ENCODE data around the gene PTPN1. TPM values are rescaled to one million over a fixed set of nuclear protein-coding genes. Genes with fewer than 3 reads are reported as not detected.
"Not testable (repeated sequence)": the region's sequence is repeated elsewhere in the genome, so short reads cannot be mapped to it uniquely, and the experiment has no call there.

The PTPN1 gene
- total and polyA plus RNA-seq, 4 donors, result 5.8 to 10.6 (median 9.7) TPM

DNA sequence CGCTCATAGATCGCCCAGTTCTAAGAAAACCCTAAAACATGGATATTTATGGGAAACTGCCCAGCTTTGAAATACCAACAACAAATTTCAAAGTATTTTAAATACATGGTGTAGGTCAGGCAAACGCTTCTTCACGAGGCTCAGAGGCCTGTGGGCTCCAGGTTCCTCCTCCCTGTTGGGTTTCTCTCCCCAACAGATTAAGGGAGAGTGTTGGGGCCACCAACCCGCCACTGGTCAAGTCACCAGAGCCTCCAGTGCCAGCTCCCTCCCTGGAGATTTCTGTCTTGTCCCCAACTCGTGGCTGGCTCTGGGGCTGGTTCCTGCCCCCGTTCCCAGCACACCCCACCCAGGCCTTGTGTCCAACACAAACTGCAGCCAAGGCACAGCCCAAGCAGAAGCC lies 87.9 kb downstream of the PTPN1 start:
- Histone ChIP-seq H3K27ac (ENCODE audit: low read depth in 1 of 2, low read length in 2 of 2) (no peak overlapping the region), H3K9ac (ENCODE audit: low read depth in 1 of 2, low read length in 2 of 2) (no peak overlapping the region), H3K4me3 (ENCODE audit: low read depth in 1 of 3, low read length in 3 of 3) (no peak overlapping the region), H3K4me1 (ENCODE audit: control insufficient read depth in 4 of 4, insufficient read depth in 4 of 4, low read length in 3 of 4) (peaks cover 0 to 7% (median 1%) of the 10 kb centered on the region in 4 donors), H3K9me3 (ENCODE audit: control insufficient read depth in 4 of 4, low read length in 3 of 4) (no peaks in the 10 kb centered on the region), H3K27me3 (ENCODE audit: control insufficient read depth in 4 of 4, insufficient read depth in 4 of 4, low read length in 3 of 4) (no peaks in the 10 kb centered on the region), H3K36me3 (ENCODE audit: control insufficient read depth in 4 of 4, insufficient read depth in 3 of 4, low read depth in 1 of 4, low read length in 3 of 4) (peaks cover 0 to 3% (median 0%) of the 10 kb centered on the region in 4 donors)
- no peak for TF ChIP-seq ATF3 (IDR thresholded peaks at IDR 0.05)
- no peak for DNase-seq (ENCODE audit: low spot score)
- 92% methylated on average over 7 of the region's 7 CpGs for WGBS

DNA sequence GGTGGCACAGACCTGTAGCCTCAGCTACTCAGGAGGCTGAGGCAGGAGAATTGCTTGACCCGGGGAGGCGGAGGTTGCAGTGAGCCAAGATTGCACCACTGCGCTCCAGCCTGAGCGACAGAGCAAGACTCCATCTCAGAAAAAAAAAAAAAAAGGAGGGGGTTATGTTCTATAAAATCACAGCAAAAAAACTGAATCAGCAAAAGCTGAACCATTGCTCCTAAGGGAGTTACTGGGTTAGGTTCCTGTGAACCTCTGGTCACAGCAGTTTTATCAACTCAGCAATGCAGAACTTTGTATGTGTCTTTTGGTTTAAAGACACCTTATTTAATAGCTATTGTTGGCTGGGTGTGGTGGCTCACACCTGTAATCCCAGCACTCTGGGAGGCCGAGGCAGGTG lies 88.6 kb downstream of the PTPN1 start:
- not testable (repeated sequence) for H3K36me3 ChIP-seq (ENCODE audit: control insufficient read depth in 4 of 4, insufficient read depth in 3 of 4, low read depth in 1 of 4, low read length in 3 of 4); H3K4me3 ChIP-seq (ENCODE audit: low read depth in 1 of 3, low read length in 3 of 3)
- WGBS, result 96% methylated on average over 5 of the region's 5 CpGs

DNA sequence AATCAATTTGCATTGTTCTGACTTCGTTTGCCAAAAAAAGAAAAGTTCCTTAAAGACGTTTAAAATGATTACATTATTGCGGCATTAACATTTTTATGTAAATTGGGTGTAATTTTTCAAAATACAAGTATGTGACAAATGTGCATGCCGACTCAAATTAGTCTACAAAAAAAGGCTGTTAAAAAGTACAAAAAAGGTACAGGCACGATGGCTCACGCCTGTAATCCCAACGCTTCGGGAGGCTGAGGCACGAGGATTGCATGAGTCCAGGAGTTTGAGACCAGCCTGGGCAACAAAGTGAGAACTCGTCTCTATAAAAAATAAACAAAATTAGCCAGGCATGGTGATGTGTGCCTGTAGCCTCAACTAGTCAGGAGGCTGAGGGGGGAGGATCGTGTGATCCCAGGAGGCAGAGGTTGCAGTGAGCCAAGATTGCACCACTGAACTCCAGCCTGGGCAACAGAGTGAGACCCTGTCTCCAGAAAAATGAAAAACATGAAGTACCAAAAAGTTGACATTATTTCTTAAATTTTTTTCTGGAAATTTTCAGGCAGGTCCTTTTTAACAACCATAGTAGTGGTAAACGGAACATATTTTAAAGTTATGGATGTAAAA lies 90.2 kb downstream of the PTPN1 start:
- WGBS, result 87% methylated on average over 12 of the region's 12 CpGs
- no peak overlapping the region for H3K9ac ChIP-seq (ENCODE audit: low read depth in 1 of 2, low read length in 2 of 2)
- peaks cover 0 to 3% (median 0%) of the 10 kb centered on the region in 4 donors for H3K36me3 ChIP-seq (ENCODE audit: control insufficient read depth in 4 of 4, insufficient read depth in 3 of 4, low read depth in 1 of 4, low read length in 3 of 4)
- TF ChIP-seq TAF1 (conservative IDR thresholded peaks at IDR 0.05), result no peak
- no peak for TF ChIP-seq HNF4G (IDR thresholded peaks at IDR 0.05)
- no peak for TF ChIP-seq YY1 (IDR thresholded peaks at IDR 0.05)
- TF ChIP-seq HNF4A (conservative IDR thresholded peaks at IDR 0.05), result no peak
- no peaks in the 10 kb centered on the region for H3K27me3 ChIP-seq (ENCODE audit: control insufficient read depth in 4 of 4, insufficient read depth in 4 of 4, low read length in 3 of 4)
- peaks cover 0 to 7% (median 1%) of the 10 kb centered on the region in 4 donors for H3K4me1 ChIP-seq (ENCODE audit: control insufficient read depth in 4 of 4, insufficient read depth in 4 of 4, low read length in 3 of 4)
- no peak for DNase-seq (ENCODE audit: low spot score)
- H3K9me3 ChIP-seq (ENCODE audit: control insufficient read depth in 4 of 4, low read length in 3 of 4), result no peaks in the 10 kb centered on the region
- no peak overlapping the region for H3K27ac ChIP-seq (ENCODE audit: low read depth in 1 of 2, low read length in 2 of 2)
- H3K4me3 ChIP-seq (ENCODE audit: low read depth in 1 of 3, low read length in 3 of 3), result no peak overlapping the region

More for the DNA sequence above, 88.6 kb downstream of the PTPN1 start:
- H3K4me1 ChIP-seq (ENCODE audit: control insufficient read depth in 4 of 4, insufficient read depth in 4 of 4, low read length in 3 of 4); H3K9ac ChIP-seq (ENCODE audit: low read depth in 1 of 2, low read length in 2 of 2); H3K27ac ChIP-seq (ENCODE audit: low read depth in 1 of 2, low read length in 2 of 2); DNase-seq (ENCODE audit: low spot score); H3K9me3 ChIP-seq (ENCODE audit: control insufficient read depth in 4 of 4, low read length in 3 of 4); H3K27me3 ChIP-seq (ENCODE audit: control insufficient read depth in 4 of 4, insufficient read depth in 4 of 4, low read length in 3 of 4): not testable (repeated sequence)

DNA sequence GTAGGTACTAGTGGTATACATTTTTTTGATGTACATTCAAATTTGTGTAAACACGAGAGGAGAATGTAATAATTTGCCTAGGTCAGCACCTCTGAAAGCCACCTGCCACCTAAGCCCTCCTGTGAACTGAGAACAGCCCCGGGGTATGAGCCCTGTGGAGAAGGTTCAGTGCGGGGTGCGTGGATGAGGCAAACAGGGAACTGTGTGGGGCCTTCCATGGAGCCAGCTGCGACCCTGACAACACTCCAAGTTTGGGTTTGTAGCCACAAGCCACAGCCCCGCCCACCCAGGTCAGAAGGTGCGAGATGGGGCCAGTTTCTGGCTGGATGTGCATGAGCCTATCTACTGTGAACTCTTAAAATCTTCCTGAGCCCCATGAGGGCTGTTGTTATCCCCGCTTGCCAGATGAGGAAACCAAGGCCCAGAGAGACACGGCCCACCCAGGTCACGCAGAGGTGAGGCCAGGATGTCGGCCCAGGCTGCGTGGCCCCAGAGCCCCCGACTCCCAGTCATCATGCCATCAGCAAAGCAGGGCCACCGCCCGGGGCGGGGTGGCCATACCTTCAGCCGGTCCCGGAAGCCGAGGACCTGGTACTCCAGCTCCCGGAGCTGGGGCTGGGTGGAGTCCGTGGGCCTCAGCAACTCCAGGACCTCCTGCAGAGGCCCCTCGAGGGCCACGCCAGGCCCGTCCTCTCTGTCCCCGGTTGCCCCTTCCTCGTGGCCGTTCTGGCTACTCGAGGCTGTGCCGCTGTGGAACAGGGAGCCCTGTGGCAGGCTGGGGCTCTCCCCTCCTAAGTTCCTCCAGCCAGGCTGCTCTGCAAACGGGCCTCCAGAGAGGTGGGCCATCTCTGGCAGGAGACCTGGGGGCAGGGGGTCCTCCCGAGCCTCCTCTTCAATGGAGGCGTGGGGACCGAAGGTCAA lies 91.6 kb downstream of the PTPN1 start:
- H3K4me3 ChIP-seq (ENCODE audit: low read depth in 1 of 3, low read length in 3 of 3), result no peak overlapping the region
- DNase-seq (ENCODE audit: low spot score), result no peak
- 87% methylated on average over 33 of the region's 33 CpGs for WGBS
- TF ChIP-seq SP1 (IDR thresholded peaks at IDR 0.05) (no peak), JUND (IDR thresholded peaks at IDR 0.05) (no peak), HNF4G (IDR thresholded peaks at IDR 0.05) (no peak), EGR1 (IDR thresholded peaks at IDR 0.05; ENCODE audit: low read depth in 2 of 2) (no peak), FOXA2 (IDR thresholded peaks at IDR 0.05) (no peak), GABPA (IDR thresholded peaks at IDR 0.05 in 1 of 2, conservative IDR thresholded peaks at IDR 0.05 in 1 of 2) (no peak), YY1 (IDR thresholded peaks at IDR 0.05) (no peak), NR2F2 (IDR thresholded peaks at IDR 0.05) (no peak), RXRA (IDR thresholded peaks at IDR 0.05) (no peak), CTCF (IDR thresholded peaks at IDR 0.05; ENCODE audit: low read depth, low read length, missing input control) (no peak)
- TF ChIP-seq, protein P1, sequence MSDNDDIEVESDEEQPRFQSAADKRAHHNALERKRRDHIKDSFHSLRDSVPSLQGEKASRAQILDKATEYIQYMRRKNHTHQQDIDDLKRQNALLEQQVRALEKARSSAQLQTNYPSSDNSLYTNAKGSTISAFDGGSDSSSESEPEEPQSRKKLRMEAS (IDR thresholded peaks at IDR 0.05), result no peak
- TF ChIP-seq, protein P2, sequence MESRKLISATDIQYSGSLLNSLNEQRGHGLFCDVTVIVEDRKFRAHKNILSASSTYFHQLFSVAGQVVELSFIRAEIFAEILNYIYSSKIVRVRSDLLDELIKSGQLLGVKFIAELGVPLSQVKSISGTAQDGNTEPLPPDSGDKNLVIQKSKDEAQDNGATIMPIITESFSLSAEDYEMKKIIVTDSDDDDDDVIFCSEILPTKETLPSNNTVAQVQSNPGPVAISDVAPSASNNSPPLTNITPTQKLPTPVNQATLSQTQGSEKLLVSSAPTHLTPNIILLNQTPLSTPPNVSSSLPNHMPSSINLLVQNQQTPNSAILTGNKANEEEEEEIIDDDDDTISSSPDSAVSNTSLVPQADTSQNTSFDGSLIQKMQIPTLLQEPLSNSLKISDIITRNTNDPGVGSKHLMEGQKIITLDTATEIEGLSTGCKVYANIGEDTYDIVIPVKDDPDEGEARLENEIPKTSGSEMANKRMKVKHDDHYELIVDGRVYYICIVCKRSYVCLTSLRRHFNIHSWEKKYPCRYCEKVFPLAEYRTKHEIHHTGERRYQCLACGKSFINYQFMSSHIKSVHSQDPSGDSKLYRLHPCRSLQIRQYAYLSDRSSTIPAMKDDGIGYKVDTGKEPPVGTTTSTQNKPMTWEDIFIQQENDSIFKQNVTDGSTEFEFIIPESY (IDR thresholded peaks at IDR 0.05), result no peak

More for the DNA sequence above, 91.6 kb downstream of the PTPN1 start:
- Histone ChIP-seq H3K36me3 (ENCODE audit: control insufficient read depth in 4 of 4, insufficient read depth in 3 of 4, low read depth in 1 of 4, low read length in 3 of 4) (peaks cover 0 to 3% (median 0%) of the 10 kb centered on the region in 4 donors), H3K27me3 (ENCODE audit: control insufficient read depth in 4 of 4, insufficient read depth in 4 of 4, low read length in 3 of 4) (no peaks in the 10 kb centered on the region), H3K4me1 (ENCODE audit: control insufficient read depth in 4 of 4, insufficient read depth in 4 of 4, low read length in 3 of 4) (peaks cover 0 to 7% (median 1%) of the 10 kb centered on the region in 4 donors), H3K27ac (ENCODE audit: low read depth in 1 of 2, low read length in 2 of 2) (no peak overlapping the region), H3K9ac (ENCODE audit: low read depth in 1 of 2, low read length in 2 of 2) (no peak overlapping the region), H3K9me3 (ENCODE audit: control insufficient read depth in 4 of 4, low read length in 3 of 4) (no peaks in the 10 kb centered on the region)
